Activated naive CD8-positive, alpha-beta T cell treated with anti-CD3 and anti-CD28 coated beads, Interleukin-2, amount 50 U/mL, for 16 hours (primary cell): ENCODE measurements around the gene VCL.
"Not testable (repeated sequence)": the region's sequence is repeated elsewhere in the genome, so short reads cannot be mapped to it uniquely, and the experiment has no call there.

Source experiments
- DNase-seq: peaks from one replicate; pipeline ENCODE4 v3.0.0-alpha.2; 2020; ENCODE audit warnings: low read depth, low spot score

VCL gene

GRCh38 chr10:73971636-73972354 is 26.1 kb upstream of the VCL start:
- DNase-seq = no peak

GRCh38 chr10:73973427-73973826 is 24.5 kb upstream of the VCL start:
- no peak for DNase-seq

GRCh38 chr10:73974309-73974946 is 23.5 kb upstream of the VCL start:
- no peak for DNase-seq

GRCh38 chr10:73975388-73975787 is 22.5 kb upstream of the VCL start:
- no peak for DNase-seq

GRCh38 chr10:73979141-73979808 is 18.6 kb upstream of the VCL start:
- no peak for DNase-seq

- no peak for DNase-seq
Measured at GRCh38 chr10:73979809-73980433, 18.0 kb upstream of the VCL start.

GRCh38 chr10:73981812-73982211 is 16.1 kb upstream of the VCL start:
- no peak for DNase-seq

GRCh38 chr10:73983096-73984047 is 14.5 kb upstream of the VCL start:
- no peak for DNase-seq

GRCh38 chr10:73989594-73990150 is 8.2 kb upstream of the VCL start:
- DNase-seq = no peak

- no peak for DNase-seq
Measured at GRCh38 chr10:73991203-73991883, 6.6 kb upstream of the VCL start.

GRCh38 chr10:73991884-73992245 is 6.1 kb upstream of the VCL start:
- peak; percentile 18 for DNase-seq

GRCh38 chr10:73992899-73993788 is 4.8 kb upstream of the VCL start:
- DNase-seq = no peak

GRCh38 chr10:73995035-73995358 is 2.9 kb upstream of the VCL start:
- DNase-seq = no peak

GRCh38 chr10:73997461-73997786 is 492 bp upstream of the VCL start:
- no peak for DNase-seq

- no peak for DNase-seq
Measured at GRCh38 chr10:73998623-73998928, 660 bp downstream of the VCL start.

- no peak for DNase-seq
Measured at GRCh38 chr10:73998929-73999691, 1.2 kb downstream of the VCL start.

GRCh38 chr10:73999703-74000102 is 1.8 kb downstream of the VCL start:
- DNase-seq = no peak

- DNase-seq = not testable (repeated sequence)
Measured at GRCh38 chr10:74000244-74000643, 2.3 kb downstream of the VCL start.
